GM19467 (cell line): ENCODE data around the gene PTCH2.
"Not testable (repeated sequence)": the region's sequence is repeated elsewhere in the genome, so short reads cannot be mapped to it uniquely, and the experiment has no call there.

Source experiments
- ATAC-seq: cut with Tn5 transposase; IDR thresholded peaks from one replicate; pipeline ENCODE4 v1.9.1; 2021; ENCODE audit warnings: mild to moderate bottlenecking, moderate library complexity; ENCODE audit not compliant: unreplicated experiment

Gene PTCH2

DNA sequence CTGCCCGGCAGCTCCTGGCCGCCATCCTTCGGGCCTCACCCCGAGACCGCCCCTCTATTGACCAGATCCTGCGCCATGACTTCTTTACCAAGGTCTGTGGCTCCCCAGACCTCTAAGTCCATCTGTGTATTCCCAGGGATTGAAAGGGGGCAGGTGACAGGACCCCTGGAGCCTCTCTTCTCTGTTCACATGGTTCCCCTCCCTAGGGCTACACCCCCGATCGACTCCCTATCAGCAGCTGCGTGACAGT lies 40.1 kb downstream of the PTCH2 start:
- no peak for ATAC-seq

DNA sequence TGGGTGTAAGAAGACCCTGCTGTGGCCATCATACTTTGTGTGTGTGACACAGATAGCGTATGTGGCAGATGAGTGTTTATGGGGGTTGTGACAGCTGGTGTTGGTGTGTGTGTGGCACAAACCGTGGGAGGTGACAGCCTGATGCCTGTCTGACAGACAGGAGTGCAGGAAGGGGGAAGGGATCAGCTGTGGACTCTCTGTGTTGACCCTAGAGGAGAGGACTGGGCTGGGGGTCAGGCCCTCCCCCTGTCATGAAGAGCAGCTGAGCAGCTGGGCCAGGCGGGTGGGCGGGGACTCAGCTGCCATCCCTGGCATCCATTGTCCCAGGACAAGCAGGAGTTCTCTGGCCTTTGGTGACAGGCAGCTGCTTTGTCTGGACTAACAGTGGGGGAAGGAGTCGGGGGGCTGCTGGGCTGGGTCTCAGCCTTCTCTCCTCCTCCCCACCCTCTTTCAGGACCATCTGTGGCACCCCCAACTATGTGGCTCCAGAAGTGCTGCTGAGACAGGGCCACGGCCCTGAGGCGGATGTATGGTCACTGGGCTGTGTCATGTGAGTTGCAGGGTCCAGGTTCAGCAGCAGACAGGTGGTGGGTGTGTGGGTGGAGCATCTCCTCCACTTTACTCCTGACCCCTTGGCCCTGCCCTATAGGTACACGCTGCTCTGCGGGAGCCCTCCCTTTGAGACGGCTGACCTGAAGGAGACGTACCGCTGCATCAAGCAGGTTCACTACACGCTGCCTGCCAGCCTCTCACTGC lies 40.6 kb downstream of the PTCH2 start:
- no peak for ATAC-seq

DNA sequence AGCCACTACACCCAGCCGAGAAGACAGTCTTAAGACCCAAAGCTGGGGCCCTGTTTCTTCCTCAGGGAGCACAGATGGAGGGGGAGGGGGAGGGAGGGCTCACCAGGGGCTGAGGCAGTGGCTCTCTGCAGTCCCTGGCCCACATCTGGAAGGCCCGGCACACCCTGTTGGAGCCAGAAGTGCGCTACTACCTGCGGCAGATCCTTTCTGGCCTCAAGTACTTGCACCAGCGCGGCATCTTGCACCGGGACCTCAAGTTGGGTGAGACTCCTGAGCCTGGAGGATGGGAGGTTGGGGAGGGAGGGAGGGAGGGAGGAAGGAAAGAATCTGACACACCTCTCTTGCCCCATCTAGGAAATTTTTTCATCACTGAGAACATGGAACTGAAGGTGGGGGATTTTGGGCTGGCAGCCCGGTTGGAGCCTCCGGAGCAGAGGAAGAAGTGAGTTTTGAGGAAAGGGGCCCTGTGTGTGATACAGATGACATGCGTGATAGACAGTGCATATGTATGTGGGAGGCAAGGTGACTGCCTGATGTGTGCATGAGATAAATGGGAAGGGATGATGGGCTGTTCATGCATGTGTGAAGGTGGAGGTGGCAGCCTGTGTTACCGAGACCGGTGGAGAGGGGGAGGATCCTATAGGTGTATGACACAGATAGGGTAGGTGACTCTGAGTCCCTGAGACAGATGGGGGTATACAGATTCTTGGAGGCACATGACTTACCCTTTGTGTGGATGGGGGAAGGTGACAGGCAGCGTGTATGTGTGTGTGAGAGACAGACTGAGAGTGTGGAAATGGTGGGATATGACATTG lies 41.4 kb downstream of the PTCH2 start:
- ATAC-seq, result no peak

DNA sequence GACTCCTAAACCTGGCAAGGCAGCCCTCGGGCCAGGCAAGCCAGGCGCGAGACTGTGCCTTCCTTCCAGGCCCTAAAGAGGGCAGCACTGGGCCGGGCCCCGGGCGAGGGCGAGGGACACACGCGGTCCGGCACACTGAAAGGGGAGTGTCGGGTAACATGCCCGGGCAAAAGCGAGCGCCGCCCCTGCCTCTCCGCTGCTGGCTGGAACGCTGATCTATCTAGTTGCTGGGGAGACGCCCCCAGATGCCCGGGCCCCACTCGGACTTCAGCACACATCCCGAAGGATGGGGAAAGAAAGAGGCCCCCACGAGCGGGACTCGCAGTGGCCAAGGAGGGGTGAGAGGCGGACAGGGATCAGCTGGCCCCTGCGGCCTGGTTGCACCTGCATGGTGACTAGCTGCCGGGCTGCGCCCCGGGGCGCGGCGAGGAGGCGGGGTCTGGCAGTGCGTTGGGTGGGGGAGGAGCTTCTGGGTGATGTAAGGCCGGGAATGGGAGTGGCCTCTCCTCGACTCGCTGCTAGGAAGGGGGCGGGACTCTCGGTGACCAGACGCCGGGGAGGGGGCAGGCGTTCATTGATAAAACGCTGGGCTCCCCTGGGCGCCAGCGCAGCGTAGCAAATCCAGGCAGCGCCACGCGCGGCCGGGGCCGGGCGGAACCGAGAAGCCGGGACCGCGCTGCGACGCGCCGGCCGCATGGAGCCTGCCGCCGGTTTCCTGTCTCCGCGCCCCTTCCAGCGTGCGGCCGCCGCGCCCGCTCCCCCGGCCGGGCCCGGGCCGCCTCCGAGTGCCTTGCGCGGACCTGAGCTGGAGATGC lies 43.1 kb downstream of the PTCH2 start, which contains the start of gene PLK3:
PLK3 (plus strand) TSS at position 608 of the 815 bp plus-strand sequence; CDS start at position 695, 87 bp downstream.
- peak; percentile 70 for ATAC-seq

DNA sequence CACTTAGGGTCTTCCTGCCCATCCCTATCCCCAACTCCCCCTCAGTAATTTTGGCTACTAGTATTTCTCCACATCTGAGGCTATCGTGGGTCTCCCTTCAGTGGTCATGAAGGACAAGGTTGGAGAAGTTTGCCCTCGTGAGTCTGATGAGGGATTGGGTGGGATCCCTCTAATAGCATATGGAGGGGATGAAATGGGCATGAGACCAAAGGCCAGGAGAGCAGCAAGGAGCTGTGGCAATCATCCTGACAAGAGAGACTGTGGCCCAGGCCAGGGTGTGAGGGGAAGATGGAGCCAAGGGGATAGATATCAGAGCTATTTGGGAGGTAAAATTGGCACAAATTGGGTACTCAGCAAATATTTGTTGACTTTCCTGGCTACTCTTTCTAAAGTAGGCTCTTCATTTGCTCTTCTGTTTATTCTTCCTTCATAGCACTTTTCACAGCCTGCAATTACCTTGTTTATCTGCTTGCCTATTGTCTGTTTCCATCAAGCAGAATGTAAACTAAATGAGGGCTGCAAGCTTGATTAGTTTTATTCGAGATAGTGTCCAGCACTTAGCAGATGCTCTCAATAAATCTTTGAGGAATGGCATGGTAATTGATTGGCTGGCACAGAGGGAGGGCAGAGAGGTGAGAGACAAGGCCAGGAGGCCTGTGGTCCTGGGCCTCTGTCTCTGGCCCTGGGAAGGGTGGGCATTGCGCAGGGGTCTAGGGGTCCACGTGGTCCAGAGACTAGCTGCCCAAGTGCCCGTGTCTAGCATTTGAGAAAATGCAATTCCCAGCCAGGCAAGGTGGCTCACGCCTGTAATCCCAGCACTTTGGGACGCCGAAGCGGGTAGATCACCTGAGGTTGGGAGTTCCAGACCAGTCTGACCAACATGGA lies 44.3 kb downstream of the PTCH2 start:
- ATAC-seq, result no peak

DNA sequence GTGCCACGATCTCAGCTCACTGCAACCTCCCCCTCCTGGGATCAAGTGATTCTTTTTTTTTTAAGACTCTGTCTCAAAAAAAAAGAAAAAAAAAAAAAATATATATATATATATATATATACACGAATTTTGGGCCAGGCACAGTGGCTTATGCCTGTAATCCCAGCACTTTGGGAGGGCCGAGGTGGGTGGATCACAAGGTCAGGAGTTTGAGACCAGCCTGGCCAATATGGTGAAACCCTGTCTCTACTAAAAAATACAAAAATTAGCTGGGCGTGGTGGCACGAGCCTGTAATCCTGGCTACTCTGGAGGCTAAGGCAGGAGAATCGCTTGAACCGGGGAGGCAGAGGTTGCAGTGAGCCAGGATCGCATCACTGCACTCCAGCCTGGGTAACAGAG lies 45.2 kb downstream of the PTCH2 start:
- not testable (repeated sequence) for ATAC-seq

DNA sequence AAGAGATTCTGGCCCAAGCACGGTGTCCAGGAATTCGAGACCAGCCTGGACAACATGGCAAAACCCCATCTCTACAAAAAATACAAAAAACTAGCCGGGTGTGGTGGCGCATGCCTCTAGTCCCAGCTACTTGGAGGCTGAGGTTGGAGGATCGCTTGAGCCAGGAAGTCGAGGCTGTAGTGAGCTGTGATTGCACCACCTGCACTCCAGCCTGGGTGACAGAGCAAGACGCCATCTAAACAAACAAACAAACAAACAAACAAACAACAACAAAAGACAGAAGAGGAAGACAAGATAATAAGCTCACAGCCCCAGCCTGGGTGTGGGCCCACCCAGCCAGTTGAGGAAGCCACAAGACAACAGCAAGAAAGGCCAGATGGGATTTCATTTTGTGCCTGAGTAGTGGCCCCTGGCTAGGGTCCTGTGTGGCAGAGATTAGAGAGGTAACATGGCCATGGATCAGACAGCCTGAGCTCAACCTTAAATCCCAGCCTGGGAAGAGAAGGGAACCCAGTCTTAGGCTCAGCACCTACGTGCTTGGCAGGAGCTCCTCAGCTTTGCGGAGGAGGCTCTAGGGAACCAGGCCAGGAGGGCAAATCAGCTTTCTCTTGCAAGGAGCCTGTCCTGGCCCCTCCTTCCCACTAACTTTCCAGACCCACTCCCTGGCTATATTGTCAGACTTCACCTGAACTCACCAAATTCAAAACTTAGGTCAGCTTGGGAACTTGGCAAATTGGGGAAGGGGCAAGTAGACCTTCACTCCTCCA lies 50.1 kb downstream of the PTCH2 start:
- ATAC-seq, result no peak

DNA sequence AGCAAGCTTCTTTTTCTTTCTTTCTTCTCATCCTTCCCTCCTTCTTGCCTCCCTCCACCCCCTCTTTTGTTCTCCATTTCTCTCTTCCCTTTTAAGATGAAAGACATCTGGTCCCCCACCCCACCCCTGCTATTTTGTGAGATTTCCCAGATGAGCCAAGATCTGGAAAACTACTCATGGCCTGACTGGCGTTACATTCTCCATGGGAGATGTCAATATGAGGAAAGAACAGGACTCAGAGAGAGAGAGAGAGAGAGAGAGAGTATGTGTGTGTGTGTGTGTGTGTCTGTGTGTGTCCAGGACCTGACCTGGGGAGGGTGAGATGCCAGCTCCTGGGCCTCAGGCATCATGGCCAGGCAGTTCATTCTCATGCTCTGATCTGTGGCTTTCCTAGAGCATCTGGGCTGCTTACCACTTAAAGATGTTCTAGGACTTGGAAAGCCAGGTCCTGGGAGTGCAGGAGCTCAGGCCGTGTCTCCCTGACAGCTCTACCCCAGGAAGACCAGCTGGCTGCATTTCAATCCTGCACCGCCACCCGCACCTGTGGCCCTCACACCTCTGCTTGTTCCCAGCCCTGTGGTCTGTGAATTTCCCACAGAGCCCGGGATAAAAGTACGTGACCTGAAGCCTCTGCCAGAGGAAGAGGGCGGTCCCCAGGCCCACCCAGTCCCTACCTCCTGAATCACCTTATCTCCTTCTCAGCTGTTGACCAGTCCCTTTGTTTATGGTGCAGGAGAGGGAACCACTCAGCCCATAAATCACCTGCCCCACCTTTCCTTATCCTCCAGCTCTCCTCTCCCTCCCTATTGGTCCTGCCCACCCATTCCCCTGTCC lies 51.9 kb downstream of the PTCH2 start:
- ATAC-seq, result no peak

DNA sequence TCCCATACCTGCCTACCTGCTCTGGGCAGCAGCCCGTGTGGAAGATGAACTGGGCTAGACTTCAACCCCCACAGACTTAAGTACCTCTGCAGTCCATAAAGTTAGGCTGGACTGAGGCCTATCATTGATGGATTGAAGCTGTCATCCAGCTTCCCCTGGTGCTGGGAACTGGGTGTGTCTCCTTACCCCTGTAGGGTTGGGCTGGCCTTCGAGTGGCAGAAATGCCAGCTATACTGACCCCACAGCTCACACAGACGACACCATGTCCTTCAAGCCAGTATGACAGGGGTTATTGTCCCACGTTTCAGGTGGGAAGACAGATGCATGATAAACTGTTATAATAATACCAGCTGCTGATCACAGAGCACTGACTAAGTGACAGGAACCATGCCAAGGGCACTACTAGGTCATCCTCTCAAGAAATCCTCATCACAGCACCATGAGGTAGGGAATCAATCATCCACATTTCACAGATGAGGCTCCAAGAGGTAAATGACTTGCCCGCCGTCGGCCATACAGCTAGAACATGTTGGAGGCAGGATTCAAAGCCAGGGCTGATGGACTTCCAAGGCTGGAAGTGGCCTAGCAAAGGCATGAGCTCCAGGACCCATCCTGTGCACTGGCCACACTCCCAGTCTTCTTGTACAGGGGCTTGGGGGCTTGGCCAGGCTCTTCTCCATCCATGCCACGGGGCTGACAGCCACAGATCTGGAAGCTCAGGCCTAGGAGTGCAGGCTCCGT lies 54.8 kb downstream of the PTCH2 start, which contains the start of gene BEST4:
BEST4 (minus strand) TSS at position 51 of the 741 bp plus-strand sequence. CDS start 465 bp downstream, outside the sequence.
- ATAC-seq, result no peak

DNA sequence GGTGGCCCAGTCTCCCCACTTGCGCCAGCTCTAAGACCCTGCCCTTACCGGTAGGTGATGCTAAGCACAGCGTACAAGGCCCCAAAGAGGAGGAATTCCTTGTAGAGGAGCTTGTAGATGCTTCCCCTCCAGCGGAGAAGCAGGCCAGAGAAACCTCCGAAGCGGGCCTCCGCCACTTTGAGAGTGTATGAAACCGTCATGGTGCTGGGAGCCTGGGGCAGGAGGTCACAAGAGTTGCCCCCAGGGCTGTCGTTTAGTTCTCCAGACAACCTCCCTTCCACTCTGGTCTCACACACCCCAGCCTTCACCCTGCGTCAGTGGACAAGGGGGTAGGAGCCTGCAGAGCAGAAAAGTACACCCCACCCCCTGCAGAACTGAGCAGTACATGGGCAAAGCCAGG lies 55.5 kb downstream of the PTCH2 start:
- no peak for ATAC-seq

DNA sequence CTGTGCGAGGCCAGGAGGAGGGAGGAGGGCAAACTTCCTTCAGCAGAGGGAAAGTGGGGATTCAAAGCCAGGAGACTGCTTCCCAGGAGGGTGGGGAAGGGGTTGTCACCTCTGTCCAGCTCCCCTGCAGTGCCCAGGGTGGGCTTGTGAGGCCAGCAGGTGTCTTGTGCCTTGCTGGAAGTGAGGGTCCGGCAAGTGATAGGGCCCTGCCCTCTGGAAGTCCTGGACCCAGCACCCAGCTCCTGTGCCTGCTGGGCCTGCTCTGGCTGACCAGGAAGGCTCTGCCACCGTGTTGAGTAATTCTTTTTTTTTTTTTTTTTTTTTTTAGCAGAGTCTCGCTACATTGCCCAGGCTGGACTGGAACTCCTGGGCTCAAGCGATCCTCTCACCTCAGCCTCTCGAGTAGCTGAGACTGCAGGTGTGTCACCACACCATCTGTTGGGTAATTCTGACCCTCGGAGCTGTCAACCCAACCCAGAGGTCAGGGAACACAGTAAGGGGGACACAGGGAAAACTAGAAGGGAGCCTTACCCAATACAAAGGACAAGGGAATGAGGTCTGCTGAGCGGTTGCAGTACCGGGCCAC lies 56.1 kb downstream of the PTCH2 start:
- no peak for ATAC-seq

DNA sequence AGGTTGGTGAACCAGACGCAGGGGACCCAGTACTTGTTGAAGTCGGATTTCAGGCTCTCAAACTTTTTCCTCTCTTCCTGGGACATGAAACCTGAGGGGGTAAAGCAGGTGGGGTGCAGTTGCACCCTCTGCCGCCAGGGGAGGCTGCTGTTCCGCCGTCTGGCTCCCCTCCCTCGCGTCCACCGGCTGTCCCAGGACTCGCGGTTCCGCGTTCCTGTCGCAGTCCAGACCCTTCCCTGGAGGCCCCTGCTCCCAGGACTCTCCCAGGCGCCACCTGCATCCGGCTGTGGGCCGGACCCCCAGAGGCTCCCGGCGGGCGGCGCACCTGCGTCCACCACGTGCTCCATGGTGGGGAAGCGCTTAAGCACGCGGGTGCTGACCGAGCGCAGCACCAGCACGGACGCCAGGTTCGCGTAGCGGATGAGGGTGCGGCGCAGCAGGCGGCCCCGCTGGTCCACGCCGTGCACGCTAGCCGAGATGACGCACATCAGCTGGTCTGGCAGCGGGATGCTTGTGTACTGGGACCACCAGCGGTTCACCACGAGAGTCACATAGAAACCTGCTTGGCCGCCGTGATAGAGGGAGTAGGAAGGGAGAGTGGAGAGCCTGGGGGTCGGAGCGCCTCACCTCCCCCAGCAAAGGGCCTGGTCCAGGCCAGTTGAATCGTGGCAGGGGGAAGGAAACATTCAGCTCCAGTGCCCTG lies 56.8 kb downstream of the PTCH2 start:
- ATAC-seq, result peak; percentile 52

DNA sequence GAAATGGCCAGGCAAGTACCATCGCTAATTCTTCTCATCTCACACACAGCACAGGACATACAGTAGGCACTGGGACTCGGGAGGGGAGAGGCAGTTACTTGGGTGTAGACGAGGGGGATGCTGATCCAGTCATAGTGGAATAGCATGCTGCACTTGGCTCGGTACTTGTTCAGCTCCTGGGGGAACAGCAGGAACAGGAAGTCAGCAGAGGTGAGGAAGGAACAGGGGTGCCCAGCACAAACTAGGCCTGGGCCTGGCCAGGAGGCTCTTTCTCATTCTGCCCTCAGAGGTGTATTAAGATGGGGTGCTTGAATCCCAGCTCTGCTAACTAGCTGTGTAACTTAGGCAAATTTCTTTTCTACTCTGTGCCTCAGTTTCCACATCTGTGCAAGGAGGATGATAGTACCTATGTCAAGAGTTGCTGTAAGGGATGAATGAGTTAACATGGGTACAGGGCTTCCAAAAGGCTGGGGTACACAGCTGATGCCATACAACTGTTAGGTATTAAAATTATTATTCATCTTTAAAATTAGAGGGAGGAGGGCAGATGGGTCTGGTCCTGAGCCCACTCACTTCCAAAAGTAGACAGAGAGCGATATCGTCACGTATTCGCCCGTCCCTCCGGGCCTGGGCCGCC lies 57.4 kb downstream of the PTCH2 start:
- ATAC-seq, result no peak

DNA sequence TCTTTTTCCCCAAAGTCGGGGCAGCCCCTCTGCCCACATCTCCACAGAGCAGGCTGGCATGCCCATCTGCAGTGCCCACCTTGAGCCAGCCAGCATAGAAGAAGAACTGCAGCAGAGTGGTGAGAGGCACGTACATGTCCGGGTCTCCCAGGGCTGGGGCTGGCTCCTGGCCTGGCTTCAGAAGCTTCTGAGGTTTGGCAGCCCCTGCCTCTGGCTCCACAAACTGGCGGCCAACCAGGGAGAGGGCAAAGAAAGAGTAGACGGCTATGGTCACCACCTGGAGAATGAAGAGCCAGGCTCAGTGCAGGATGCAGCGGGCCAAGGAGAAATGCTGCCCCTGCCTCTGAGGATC lies 58.0 kb downstream of the PTCH2 start:
- ATAC-seq, result no peak

DNA sequence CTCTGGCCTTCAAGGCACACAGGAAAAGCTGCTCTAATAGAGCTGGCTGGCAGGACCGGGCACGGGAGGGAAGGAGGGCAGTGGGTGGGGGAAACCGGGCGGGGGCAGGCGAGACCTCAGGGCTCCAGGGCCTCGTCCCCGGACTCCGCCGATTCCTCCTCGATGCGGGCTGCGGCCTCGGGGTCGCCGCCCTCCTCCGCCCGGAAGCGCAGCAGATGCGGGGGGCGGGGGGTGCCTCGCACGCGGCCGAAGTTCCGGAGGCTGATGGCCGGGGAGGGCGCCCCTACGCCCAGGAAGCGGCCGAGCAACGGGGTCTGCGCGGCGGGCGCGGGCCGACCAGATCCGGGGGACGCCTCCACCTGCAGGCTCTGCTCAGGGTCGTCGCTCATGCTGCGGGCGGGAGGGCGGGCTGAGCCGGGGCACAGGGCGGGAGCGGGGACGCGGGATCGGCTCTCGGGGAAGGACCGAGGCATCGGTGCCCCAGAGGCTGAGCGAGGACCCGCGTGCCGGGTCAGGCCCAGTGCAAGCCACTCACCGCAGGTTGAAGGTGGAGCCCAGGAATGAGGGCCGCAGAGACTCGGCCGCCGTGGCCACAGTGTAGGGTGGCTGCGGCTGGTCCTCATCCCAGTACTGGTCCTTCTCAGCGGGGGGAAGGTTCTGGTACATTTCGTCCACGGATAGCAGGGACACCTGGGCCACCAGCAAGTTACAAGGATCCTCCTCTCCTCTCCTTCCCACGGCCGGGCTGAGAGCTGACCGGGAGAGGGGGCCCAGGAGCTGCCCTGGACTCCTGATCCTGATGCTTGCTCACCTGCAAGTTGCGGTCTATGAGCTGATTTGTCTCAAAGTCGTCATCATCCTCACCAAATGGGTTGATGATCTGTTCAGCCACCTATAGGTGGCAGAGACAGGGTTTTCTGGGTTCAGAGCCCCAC lies 58.7 kb downstream of the PTCH2 start:
- ATAC-seq, result no peak

DNA sequence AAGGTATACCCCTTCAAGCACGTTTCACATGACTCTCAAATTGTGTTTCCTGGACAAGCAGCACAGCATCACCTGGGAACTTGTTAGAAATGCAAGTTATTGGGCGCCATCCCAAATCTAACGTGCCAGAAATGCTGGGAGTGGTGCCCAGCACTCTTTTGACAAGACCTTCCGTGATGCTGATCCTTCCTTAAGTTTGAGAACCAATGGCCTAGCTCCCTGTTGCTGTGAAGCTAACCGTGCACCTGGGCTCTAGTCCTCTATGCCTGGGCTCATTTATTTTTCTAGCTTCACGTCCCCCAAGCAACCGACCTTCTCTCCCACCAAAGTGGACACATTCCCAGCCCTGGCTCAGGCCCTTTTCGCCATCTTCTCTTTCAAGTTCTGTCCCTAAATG lies 59.4 kb downstream of the PTCH2 start:
- no peak for ATAC-seq
